Body of pancreas (tissue), 4 donors: ENCODE results near the gene NUDT11. TPM values are rescaled to one million over a fixed set of nuclear protein-coding genes. Genes with fewer than 3 reads are reported as not detected.
A peak's percentile ranks its signal among the peaks of the same experiment; 100 is the strongest.
"Not testable (repeated sequence)": the region's sequence is repeated elsewhere in the genome, so short reads cannot be mapped to it uniquely, and the experiment has no call there.

Experiments used
- ATAC-seq: fragments of 150-250 bp; one replicate; pipeline ENCODE4 v1.9.1; 2016
- DNase-seq, 4 donors: peaks; one replicate each; pipeline ENCODE4 v3.0.0-alpha.2; 2019
- H3K27ac ChIP-seq, 4 donors: fragments of 200-600 bp; sonication (generic); 1 replicate in 3 of 4; 2 replicates in 1 of 4; pipeline versions ENCODE4 v1.5.1 to v1.6.1; 2016 to 2019; ENCODE audit warnings: mild to moderate bottlenecking in 1 of 4, mixed read lengths in 1 of 4, moderate library complexity in 1 of 4
- H3K27me3 ChIP-seq, 2 donors: fragments of 200-600 bp; sonication (generic); one replicate each; pipeline ENCODE4 v1.6.0; 2016; ENCODE audit warnings: mild to moderate bottlenecking in 1 of 2
- H3K36me3 ChIP-seq, 2 donors: fragments of 200-600 bp; sonication (generic); replicated peaks in 1 of 2; 2 replicates each; pipeline ENCODE4 v1.5.1; 2016; ENCODE audit warnings: low read depth in 2 of 2; ENCODE audit not compliant: insufficient read depth in 1 of 2
- H3K4me1 ChIP-seq: fragments of 200-600 bp; sonication (generic); one replicate; pipeline ENCODE4 v1.6.0; 2016
- H3K4me3 ChIP-seq, 2 donors: fragments of 200-600 bp; sonication (generic); 1 replicate in 1 of 2; 2 replicates in 1 of 2; pipeline ENCODE4 v1.5.1; 2016 to 2019
- H3K9me3 ChIP-seq, 3 donors: fragments of 200-600 bp; sonication (generic); 1 replicate in 2 of 3; 2 replicates in 1 of 3; pipeline ENCODE4 v1.5.1; 2016
- CTCF ChIP-seq, 7 experiments: fragments of 450-650 bp in 4 of 7; fragments of 200-600 bp in 3 of 7; sonication (generic) in 3 of 7; IDR thresholded peaks; one replicate each; pipeline ENCODE4 v1.5.1; 2016 to 2019; ENCODE audit warnings: antibody characterized with exemption in 7 of 7
- POLR2A ChIP-seq, 3 donors: fragments of 450-650 bp; IDR thresholded peaks; one replicate each; pipeline ENCODE4 v1.6.1; 2016; ENCODE audit warnings: antibody characterized with exemption in 3 of 3, mild to moderate bottlenecking in 2 of 3
- WGBS, 2 donors: methylation state at CpG; one replicate each; pipeline ENCODE4 v1.1.5; 2017; 5-methylcytosine and 5-hydroxymethylcytosine counted together
- intact Hi-C: fragments of 100-400 bp; cut with DNase I; formaldehyde crosslinking; loops from one replicate; pipeline ENCODE4 v1.15.1; 2023
- total RNA-seq, 2 donors: library from RNA; depleted of rRNA; stranded (reverse); fragments of >200 nt; gene quantifications; one replicate each; pipeline ENCODE4 v1.1.0, GENCODE V29; 2016

NUDT11 gene
- total RNA-seq, 2 donors from 2014 or later = 2.0 to 2.1 TPM

- 25 to 28% methylated on average over 4 of the region's 4 CpGs for WGBS, 2 donors
- Histone ChIP-seq H3K4me3 (no peak overlapping the region), H3K36me3 (no peaks in the 10 kb centered on the region), H3K9me3 (no peaks in the 10 kb centered on the region), H3K4me1 (no peaks in the 10 kb centered on the region), H3K27me3 (no peaks in the 10 kb centered on the region), H3K27ac (no peak overlapping the region)
- no peak for TF ChIP-seq POLR2A (IDR thresholded peaks at IDR 0.05)
- no peak for TF ChIP-seq CTCF (IDR thresholded peaks at IDR 0.05)
- DNase-seq (no peak), ATAC-seq (no peak)
- intact Hi-C loops = no loop called here
Measured at GRCh38 chrX:51494409-51494808, 2.0 kb downstream of the NUDT11 start.

- TF ChIP-seq CTCF (IDR thresholded peaks at IDR 0.05) (no peak), POLR2A (IDR thresholded peaks at IDR 0.05) (no peak)
- peak overlapping the region in 1 of 4 donors; percentile 40 for H3K27ac ChIP-seq
- H3K4me1 ChIP-seq = peaks cover 3% of the 10 kb centered on the region
- no peak overlapping the region for H3K4me3 ChIP-seq
- no peak for DNase-seq
- intact Hi-C loops = no loop called here
- H3K9me3 ChIP-seq = no peaks in the 10 kb centered on the region
- no peaks in the 10 kb centered on the region for H3K27me3 ChIP-seq
- WGBS, 2 donors = 61 to 66% methylated on average over 2 of the region's 2 CpGs
- no peaks in the 10 kb centered on the region for H3K36me3 ChIP-seq
- ATAC-seq = no peak
Measured at GRCh38 chrX:51487960-51488267, 8.5 kb downstream of the NUDT11 start.

- no peaks in the 10 kb centered on the region for H3K36me3 ChIP-seq
- intact Hi-C loops = no loop called here
- whole genome bisulfite sequencing, 2 donors = 63% methylated on average over 6 of the region's 6 CpGs; no CpG with 5 or more reads in 1 of the 2 donors
- no peaks in the 10 kb centered on the region for H3K27me3 ChIP-seq
- H3K4me3 ChIP-seq = no peak overlapping the region
- no peak for DNase-seq
- peaks cover 10% of the 10 kb centered on the region for H3K4me1 ChIP-seq
- no peak for TF ChIP-seq POLR2A (IDR thresholded peaks at IDR 0.05)
- TF ChIP-seq CTCF (IDR thresholded peaks at IDR 0.05) = no peak
- no peak for ATAC-seq
- H3K27ac ChIP-seq = no peak overlapping the region
- no peaks in the 10 kb centered on the region for H3K9me3 ChIP-seq
Measured at GRCh38 chrX:51484616-51485015, 11.8 kb downstream of the NUDT11 start.

GRCh38 chrX:51482411-51482810, 14.0 kb downstream of the NUDT11 start:
- H3K4me3 ChIP-seq, intact Hi-C loops, H3K36me3 ChIP-seq, H3K9me3 ChIP-seq, ATAC-seq, H3K27me3 ChIP-seq: not testable (repeated sequence)
- peak; percentile 36 to 60 (median 50) for DNase-seq
- Histone ChIP-seq H3K4me1 (peaks cover 10% of the 10 kb centered on the region), H3K27ac (peak overlapping the region in 3 of 4 donors; percentile 34 to 62 (median 62))
- WGBS, 2 donors = 37 to 41% methylated on average over 5 of the region's 5 CpGs

DNA sequence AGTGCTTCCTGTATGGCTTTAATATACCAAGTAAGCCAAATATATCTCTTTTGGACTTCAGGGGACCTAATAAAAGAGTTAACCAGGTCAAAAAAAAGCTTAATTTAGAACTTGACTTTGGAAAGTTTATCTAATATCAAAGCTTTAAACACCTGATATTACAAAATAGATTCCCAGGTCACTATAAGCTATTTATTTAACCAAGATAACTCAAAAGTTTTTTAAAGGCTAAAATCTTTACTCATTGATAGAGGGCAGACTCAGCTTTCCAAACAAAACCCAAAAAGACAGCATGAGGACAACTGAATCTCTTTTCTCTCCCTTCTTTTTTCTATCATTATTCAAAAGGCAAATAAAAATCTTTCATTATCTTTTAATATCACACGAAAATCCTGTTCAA, 19.5 kb downstream of the NUDT11 start:
- TF ChIP-seq POLR2A (IDR thresholded peaks at IDR 0.05) (no peak), CTCF (IDR thresholded peaks at IDR 0.05) (no peak)
- Histone ChIP-seq H3K27me3 (no peaks in the 10 kb centered on the region), H3K4me3 (no peak overlapping the region), H3K9me3 (no peaks in the 10 kb centered on the region), H3K27ac (peak overlapping the region in 1 of 4 donors; percentile 14), H3K36me3 (no peaks in the 10 kb centered on the region), H3K4me1 (peaks cover 4% of the 10 kb centered on the region)
- DNase-seq (no peak), ATAC-seq (no peak)
- 12 to 29% methylated on average over 1 of the region's 1 CpG for WGBS, 2 donors
- intact Hi-C loops = no loop called here
